GM21367 (cell line): Measurements from ENCODE around the gene OPA3.

Source experiments
- ATAC-seq: cut with Tn5 transposase; IDR thresholded peaks from one replicate; pipeline ENCODE4 v1.9.1; 2021; ENCODE audit not compliant: unreplicated experiment

The OPA3 gene

DNA sequence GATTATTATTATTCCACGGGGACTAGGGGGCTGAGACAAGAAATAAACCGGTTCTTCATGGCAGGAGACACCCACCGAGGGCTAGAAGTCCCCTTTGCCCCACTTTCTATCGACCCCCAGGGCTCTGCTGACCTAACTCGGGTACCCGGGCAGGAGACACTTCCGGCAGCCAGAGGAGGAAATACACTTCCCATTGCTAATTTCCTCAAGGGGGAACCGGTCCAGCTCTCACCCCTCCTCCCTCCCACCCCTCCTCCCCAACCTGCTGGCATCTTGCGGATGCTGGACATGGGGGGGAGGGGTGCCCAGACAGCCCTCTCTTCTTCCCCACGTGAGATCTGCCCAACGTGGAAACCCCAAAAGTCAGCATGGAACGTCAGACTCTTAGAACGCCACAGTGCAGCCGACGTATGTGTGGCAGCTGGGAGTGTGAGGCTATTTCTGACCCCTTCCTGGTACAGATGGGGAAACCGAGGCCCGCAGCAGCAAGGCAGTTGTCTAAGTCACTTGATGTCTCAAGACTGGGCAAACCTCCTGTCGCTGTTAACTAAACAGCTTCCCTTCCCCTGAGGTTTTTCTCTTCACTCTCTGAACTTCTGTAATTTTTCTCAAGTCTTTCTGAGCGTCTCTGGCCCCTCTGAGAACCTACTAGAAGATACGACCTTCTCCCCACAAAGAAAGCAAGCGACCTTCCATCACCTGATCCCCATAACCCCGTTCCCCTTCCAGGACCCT lies 13.8 kb upstream of the OPA3 start:
- no peak for ATAC-seq

DNA sequence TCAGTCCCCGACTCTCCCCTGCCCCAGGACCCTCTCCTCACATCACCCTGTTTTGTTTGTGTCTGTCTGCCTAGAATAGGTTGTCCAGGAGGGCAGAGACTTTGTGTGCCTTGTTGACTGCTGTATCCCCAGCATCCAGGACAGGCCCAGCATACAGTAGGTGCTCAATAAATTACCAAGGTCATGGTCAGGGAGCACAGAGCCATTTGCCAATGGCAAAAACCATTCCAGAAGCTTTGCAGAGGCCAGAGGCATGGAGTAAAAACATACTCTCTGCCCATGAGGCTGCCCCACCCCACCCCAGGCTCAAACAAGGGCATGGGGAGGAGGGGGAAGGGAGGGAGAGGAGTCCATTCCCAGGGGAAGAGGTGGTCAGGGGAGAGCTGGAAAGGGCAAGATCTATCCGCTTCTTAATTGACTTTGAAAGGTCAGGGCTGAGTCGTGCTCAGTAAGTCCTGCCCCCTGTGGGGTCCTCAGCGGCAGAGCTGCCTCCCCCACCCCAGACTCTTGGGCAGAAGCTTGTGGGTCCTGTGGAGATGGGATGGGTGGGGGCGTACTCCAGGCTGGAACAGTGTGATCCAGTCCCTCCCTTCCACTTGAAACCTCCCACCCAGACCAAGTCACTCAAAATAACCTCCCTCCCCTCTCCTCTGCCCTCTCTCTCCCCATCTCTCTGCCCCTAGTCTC lies 13.0 kb upstream of the OPA3 start:
- no peak for ATAC-seq

DNA sequence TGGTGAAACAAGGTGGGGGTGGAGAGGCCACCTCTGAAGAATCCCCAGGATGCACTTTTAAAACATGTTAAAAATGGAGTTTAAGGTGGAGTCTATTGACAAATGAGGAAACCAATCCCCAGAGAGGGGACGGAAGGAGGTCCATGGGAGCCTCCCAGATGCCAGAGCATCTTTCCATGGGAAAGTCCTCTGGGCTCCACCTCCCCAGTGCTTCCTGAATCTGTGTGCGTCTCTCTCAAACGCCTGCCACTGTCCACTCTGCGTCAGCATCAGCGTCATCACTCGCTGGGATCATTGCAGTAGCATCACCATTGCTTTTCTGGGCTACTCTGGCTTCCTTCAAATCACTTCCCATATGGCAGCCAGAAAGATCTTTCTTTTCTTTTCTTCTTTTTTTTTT lies 11.2 kb upstream of the OPA3 start:
- ATAC-seq, result no peak

DNA sequence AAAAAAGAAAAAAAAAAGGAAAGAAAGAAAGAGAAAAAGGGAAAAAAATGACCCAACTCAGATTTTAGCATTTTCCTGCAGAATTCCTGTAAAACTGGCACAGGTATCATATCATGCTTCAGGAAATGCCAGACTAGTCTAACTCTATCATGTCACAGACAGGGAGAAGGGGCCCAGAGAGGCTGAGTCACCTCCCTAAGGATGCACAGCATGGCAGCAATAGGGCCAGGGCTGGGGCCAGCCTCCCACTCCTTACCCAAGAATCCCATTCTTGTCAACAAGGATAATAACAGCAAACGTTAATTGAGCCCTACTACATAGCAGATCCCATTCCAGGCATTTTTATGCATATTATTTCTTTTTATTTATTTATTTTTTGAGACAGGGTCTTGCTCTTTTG lies 8.9 kb upstream of the OPA3 start:
- no peak for ATAC-seq

DNA sequence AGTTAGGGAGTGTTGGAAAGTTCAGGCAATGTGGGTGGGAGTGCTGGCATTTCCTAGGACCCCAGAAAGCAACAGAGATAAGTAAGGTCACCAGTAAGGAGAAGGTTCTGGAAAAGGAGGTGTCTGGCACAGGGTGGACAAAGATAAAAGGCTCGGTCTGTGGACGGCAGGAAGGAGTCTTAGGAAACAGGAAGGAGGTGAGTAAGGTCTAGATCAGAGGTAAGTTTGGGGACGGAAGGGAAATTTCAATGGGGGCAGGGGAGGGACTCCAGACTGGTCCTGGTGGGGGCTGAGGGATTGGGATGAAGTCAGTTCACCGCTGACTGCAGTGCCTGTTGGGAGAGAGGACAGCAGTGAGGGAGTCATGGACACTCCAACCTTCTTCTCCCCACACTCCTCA lies 7.8 kb upstream of the OPA3 start:
- ATAC-seq, result no peak

DNA sequence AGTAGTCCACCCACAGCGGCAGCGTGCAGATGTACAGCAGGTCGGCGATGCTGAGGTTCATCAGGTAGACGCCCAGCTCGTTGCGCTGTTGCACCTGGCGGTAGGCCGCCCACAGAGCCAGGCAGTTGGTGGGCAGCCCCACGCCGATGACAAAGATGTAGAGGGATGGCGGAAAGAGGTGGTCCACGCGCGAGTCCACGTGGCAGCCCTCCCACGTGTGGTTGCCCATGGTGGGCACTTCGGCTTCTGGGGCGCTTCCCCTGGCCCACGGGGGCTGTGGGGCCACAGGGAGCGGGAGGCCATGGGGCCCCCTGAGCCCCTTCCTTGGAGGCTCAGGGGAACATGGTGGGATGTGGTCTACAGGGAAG lies 7.0 kb upstream of the OPA3 start:
- ATAC-seq, result no peak

DNA sequence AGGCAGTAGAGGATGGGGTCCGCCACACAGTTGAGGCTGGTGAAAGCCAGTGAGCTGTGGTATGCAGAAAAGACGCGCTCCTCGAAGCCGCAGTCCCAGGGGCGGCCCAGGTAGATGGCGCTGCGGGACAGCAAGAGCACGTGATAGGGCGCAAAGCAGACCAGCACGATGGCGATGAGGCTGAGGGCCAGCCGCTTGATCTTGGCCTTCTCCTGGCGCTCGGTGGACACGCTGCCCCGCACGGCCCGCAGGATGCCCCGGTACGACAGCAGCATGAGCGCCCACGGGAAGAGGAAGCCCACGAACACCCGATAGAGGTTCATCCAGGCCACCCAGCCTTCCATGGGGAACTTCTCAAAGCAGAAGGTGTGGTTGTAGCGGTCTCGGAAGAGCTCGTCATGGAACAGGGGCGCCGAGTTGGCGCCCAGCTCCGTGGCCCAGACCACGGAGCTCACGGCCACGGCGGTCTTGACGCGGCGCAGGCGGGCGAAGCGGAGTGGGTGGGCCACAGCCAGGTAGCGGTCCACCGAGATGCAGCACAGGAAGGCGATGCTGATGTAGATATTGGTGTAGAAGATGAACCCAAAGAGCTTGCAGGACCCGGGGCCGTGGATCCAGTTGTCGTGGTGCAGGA lies 6.5 kb upstream of the OPA3 start:
- ATAC-seq, result no peak

DNA sequence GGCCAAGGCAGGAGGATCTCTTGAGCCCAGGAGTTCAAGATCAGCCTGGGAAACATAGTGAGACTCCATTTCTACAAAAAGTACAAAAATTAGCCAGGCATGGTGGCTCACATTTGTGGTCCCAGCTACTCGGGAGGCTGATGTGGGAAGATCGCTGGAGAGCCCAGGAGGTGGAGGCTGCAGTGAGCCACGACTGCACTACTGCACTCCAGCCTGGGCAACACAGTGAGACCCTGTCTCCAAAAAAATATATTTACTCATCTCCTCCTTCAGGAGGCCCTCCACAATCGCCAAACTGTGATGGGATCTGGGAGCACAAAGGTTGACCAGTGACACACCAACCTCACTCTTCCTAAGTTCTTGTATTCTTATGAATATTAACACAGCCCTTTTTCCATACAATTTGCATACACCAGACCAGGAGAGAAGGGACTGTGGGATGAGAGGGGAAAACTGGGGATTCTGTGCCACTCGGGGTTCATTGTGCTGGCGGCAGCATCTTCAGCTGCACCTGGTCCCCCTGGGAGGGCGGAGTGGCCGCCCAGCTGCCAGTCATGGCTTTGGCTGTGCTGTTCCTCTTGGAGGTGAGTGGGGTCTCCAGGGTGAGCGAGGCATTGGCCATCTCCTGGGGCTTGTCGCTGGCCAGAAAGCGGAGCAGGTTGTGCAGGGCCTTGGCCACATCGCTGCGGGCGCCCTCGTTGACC lies 5.8 kb upstream of the OPA3 start:
- ATAC-seq, result no peak

DNA sequence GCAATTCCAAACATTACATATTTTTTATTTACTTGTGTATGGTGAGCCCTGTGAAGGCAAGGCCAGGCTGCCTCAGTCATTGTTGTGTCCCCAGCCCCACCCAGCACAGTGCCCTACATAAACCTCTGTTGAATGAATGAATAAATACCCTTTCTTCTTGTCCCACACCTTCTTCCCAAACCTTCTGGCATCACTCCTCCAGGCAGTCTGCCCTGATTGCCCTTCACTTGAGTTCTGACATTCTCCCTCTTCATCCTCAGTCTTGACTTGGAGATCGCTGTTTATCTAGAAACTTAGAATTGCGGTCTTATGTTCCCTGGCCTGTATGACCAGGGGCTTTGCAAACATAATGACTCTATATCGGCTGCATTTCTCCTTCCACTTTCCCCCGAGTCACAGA lies 5.2 kb upstream of the OPA3 start:
- no peak for ATAC-seq

DNA sequence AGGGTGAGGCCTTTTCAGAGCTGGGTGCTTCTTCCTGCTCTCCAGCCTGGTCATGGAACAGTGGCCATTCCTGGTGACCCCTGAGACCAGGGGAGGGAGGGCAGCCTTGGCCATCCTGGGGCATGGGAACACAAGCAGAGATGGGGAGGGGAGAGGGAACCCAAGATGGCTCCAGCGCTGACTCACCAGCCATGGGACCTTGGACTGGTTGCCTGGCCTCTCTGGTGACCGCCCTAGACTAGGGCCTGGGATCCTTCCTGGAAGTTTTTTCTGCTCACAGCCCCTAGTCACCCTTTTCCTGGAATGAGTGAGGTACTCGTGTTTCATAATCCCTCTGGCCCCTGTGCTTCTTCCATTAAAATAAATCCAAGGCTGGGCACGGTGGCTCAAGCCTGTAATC lies 3.3 kb upstream of the OPA3 start:
- no peak for ATAC-seq

DNA sequence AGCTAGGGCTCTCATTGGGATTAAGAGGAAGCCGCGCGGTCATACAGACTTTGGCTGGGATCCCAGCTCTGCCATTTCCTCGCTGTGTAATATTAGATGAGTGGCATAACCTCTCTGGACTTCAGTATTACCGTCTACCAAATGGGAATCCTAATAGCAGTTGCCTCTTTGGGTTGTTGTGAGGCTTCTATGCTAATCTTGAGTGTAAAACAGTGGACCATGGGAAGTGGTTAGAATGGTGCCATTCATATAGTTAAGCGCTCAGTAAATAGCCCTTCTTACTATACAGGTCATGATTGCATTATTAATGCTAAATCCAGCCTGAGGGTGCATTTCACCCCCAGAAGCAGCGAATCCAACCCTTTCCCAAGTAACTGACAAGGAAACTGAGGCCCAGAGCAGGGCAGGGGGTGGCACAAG lies 566 bp upstream of the OPA3 start:
- no peak for ATAC-seq

DNA sequence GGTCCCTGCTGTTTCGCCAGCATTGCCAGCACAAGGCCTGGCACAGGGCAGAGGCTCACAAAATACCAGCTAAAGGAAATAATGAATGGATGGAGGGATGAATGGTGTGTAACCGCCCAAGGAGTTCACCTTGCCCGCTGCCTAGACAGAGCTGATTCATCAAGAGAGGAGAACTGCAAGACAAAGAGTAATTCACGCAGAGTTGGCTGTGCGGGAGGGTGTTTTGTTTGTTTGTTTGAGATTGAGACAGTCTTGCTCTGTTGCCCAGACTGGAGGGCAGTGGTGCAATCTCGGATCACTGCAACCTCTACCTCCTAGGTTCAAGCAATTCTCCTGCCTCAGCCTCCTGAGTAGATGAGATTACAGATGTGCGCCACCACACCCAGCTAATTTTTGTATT lies 3.0 kb downstream of the OPA3 start:
- no peak for ATAC-seq

DNA sequence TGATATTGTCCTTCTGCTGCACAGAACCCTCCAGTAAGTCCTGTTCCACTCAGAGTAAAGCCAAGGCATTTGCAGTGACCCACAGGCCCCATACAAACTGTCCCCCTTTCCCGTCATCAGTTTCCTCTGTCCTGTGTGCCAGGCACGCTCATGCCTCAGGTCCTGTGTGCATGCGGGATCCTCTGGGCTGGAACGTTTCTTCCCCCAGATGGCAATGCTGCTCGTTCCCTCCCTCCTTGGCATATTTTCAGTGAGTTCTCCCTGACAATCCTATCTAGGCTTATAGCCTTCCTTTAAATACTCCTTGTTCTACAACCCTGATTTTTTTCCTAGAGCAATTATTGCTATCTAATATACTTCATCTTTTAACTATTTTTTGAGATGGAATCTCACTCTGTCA lies 5.7 kb downstream of the OPA3 start:
- ATAC-seq, result no peak

DNA sequence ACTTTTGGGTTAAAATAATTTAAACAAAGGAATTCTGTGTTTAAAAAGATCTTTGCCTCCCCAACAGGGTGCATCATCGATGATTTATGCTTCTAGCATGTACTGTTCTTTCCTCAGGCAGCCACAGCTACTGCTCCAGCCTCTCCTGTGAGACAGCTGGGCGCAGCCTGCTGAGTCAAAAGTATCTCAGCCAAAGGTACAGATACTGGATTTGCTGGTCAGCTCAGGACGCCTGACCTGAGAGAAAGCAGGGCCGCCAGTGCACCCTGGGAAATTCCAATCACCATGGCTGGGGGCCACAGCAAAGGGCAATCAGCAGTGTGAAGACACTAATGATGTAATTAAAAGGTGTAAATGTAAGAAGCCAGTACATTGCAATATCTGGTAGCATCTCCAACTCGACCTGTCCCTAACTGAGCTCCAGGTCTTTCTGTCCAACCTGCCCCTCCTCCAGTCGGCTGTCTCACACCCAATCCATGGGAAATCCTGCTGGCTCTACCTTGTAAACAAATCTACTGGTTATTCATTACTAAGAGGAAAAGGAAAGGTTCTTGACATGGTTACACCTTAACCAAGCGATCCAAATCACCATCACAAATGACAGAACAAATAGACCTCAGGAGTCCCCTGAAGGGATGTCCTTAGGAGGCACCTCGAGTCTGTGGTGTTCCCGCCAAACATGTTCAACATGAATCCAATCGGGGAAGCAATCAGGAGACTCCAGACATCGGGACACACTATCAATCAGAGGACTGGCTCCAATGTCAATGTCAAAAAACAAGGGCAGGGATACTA lies 7.3 kb downstream of the OPA3 start:
- ATAC-seq, result no peak

DNA sequence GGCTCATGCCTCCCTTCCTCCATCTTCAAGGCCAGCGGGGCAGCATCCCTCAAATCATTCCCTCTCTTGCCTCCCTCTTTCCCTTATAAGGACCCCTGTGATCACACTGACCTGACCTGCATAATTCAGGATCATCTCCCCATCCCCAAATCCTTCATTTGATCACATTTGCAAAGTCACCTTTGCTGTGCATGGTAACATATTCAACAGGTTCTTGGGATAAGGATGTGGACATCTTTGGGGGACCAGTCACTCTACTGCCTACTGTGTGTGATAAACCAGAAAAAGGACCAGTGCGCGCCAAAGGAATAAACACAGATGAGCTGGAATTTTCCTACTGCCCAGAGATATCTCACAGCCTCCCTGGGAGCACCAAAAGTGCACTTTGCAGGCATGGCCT lies 7.9 kb downstream of the OPA3 start:
- ATAC-seq, result no peak

DNA sequence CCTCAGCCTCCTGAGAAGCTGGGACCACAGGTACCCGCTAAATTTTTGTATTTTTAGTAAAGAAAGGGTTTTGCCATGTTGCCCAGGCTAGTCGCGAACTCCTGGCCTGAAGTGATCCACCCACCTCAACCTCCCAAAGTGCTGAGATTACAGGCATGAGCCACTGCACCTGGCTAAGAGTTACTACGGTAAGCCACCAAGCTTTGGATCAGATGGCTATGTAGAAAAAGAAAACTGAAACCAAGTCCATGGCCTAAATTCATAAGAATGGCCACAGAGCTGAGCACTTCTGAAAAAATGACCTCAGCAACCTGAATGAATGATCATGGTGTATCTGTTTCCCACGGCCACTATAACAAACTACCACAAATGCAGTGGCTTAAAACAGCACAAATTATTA lies 9.4 kb downstream of the OPA3 start:
- no peak for ATAC-seq

DNA sequence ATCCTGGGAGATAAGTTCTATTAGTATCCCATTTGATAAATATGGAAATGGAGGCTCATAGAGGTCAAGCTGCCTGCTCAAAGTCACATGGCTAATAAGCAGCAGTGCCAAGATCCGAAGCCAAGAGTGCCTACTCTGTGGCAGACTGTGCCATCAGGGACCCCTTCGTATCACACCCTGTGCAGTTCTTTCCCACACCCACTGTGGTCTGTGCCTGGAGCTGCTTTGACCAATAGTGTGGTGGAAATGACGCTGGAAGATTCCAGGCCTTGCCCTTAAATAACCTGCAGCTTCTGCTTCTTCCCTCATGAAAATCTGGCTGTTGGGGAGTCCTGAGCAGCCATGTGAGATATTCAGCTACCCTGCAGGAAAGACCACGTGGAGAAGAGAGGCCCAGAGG lies 10.1 kb downstream of the OPA3 start:
- no peak for ATAC-seq

DNA sequence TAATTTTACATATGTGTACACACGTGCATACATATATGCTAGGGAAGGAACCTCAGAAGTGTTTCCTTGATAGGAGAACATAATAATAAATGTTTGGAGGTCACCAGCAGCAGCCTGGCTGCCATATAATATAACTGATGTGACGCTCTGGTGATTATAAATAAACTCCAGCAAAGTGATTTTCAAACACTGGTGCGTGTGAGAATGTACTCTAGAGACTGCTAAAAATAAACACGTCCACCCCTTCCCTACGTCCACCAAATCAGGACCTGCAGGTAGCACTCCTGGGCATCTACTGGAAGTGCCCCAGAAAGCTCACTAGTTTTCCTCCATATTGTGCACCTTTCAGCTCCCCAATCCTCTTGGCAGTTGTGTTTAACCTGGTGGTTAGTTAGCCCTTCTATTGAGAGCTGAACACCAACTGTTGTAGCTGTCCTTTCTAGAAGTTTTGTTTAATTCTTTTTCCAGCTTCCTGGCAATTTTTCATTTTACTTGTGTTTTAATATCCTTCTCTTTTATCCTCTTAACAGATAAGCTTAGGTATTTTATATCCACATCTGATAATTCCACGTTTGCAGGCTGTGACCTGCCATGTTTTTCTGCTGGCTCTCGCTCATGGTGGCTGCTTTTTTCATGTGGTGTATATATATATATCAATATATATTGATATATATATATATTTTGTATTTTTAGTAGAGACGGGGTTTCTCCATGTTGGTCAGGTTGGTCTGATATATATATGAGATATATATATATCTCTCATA lies 13.0 kb downstream of the OPA3 start:
- ATAC-seq, result no peak

DNA sequence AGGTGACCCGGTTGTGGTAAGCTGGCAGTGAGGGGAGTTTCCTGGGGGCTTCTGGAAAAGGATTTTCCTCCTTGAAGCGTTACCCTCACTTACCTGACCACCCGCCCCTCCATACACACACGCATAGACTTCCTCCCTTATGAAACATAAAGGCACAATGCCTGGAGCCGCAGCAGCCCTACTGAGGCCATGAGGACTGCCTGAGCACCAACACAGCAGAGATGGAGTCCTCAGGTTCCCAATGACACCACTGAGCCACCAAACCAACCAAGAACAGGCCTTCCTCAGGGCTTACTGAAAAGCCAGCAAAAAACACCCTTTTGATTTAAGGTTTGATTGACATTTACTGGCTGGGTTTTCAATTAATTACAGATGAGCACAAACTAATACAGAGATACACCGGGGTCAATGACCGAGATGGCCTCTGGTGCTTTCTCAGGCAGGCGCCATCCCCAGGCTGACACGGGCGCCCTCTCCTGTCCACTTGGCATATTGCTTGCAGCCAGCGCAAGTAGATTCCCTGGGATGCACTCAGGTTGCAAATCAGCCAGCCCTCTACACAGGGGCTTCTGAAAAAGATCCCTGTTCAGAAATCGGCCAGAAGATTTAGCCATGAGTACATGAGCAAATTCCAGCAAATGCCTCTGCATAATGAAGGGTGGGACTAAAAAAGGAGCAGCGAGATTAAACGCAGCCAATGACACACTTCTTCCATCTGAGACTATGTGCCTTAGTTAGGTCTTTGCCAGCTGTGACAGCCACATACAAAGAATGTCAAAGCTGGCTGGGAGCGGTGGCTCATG lies 14.8 kb downstream of the OPA3 start:
- ATAC-seq, result no peak

DNA sequence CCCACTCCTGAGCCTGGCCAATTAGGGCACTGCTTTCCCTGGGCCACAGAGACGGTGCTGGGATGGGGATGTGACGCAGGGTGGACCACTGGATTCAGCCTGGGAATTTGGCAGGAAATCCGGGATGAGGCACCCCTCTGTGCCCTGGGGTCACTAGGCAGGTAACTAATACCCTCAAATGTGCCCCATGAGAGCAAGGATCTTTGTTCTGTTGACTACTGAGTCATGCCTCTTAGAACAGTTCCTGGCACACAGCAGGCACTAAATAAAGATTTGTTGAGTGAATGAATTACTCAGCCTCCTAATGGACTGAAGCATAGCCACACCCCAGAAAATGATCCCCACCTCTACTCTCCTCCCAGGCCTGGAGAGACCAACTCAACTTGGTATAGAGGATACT lies 15.9 kb downstream of the OPA3 start:
- ATAC-seq, result no peak
